HFF-Myc (cell line): Measurements from ENCODE around the gene ANXA11.

Source experiments
- DNase-seq: peaks from one replicate; pipeline ENCODE4 v3.0.0-alpha.2; 2011; ENCODE audit warnings: low read depth; ENCODE audit errors: extremely low read depth
- H3K4me3 ChIP-seq: replicated peaks from 2 replicates; pipeline ENCODE4 v1.5.1; 2011; ENCODE audit warnings: low read depth, mild to moderate bottlenecking, control low read depth, low read length
- CTCF ChIP-seq: IDR thresholded peaks from 2 replicates; pipeline ENCODE4 v1.5.1; 2012; ENCODE audit warnings: mild to moderate bottlenecking, low read depth, low read length, control low read depth; ENCODE audit errors: missing control alignments

The ANXA11 gene

GRCh38 chr10:80186364-80187012 is 18.8 kb downstream of the ANXA11 start:
- no peak for DNase-seq
- TF ChIP-seq CTCF: no peak
- H3K4me3 ChIP-seq: no peak overlapping the region

GRCh38 chr10:80185578-80186299 is 19.6 kb downstream of the ANXA11 start:
- H3K4me3 ChIP-seq: no peak overlapping the region
- no peak for DNase-seq
- no peak for TF ChIP-seq CTCF

GRCh38 chr10:80184291-80184690 is 21.0 kb downstream of the ANXA11 start:
- TF ChIP-seq CTCF: no peak
- DNase-seq: no peak
- no peak overlapping the region for H3K4me3 ChIP-seq

GRCh38 chr10:80183436-80183835 is 21.9 kb downstream of the ANXA11 start:
- no peak for TF ChIP-seq CTCF
- no peak overlapping the region for H3K4me3 ChIP-seq
- no peak for DNase-seq

GRCh38 chr10:80182986-80183385 is 22.4 kb downstream of the ANXA11 start:
- H3K4me3 ChIP-seq: no peak overlapping the region
- no peak for TF ChIP-seq CTCF
- no peak for DNase-seq

- no peak for TF ChIP-seq CTCF
- no peak overlapping the region for H3K4me3 ChIP-seq
- no peak for DNase-seq
These were observed 27.3 kb downstream of the ANXA11 start for GRCh38 chr10:80177781-80178636.
